K562 (cell line): ENCODE measurements around the gene HNF1B. TPM values are rescaled to one million over a fixed set of nuclear protein-coding genes. Genes with fewer than 3 reads are reported as not detected.

Experiments
- ATAC-seq: fragments of 200-7000 bp; cut with Tn5 transposase; 3 replicates; pipeline ENCODE4 v1.9.1; 2020; ENCODE audit warnings: moderate library complexity
- BruUV-seq: library from RNA; stranded (reverse); fragments of 400-500 nt; replicated peaks from 2 replicates; lab custom pipeline; 2021; lab: Mats Ljungman, UMichigan
- CTCF ChIA-PET: fragments of 300-600 bp; formaldehyde crosslinking; extraction: SDS; loops from one replicate; lab custom pipeline; 2021; ENCODE audit warnings: low intra/inter-chr PET ratio; lab: Yijun Ruan, JAX
- POLR2A ChIA-PET: fragments of 300-600, 350-650 bp; sonication (Branson Sonifier 250); formaldehyde crosslinking; extraction: SDS; loops from one replicate; lab custom pipeline; 2021; ENCODE audit warnings: antibody characterized with exemption, inconsistent platforms; lab: Yijun Ruan, JAX
- DNase-seq, 4 experiments: peaks; one replicate each; pipeline versions ENCODE4 v3.0.0 to v3.0.0-alpha.2; 2011 to 2018; ENCODE audit warnings: low spot score in 3 of 4, mixed read lengths in 3 of 4; ENCODE audit errors: extremely low read depth in 1 of 4
- FAIRE-seq: peaks from 2 replicates; lab custom pipeline; 2011; peaks lifted over from hg19 to GRCh38; lab: Jason Lieb, UNC
- H2AFZ ChIP-seq: 2 replicates; pipeline ENCODE4 v1.6.0; 2011; ENCODE audit warnings: low read depth, low read length, control low read depth, inconsistent platforms
- H3K27ac ChIP-seq: fragments of 200-600 bp; 3 replicates; pipeline ENCODE4 v1.8.0; 2011; ENCODE audit warnings: low read depth, mild to moderate bottlenecking, control low read depth, inconsistent platforms, low read length, moderate library complexity, mixed read lengths; ENCODE audit errors: extremely low read depth
- H3K27me3 ChIP-seq, 2 experiments: fragments of 300-600 bp in 1 of 2; 2 replicates in 1 of 2; 3 replicates in 1 of 2; pipeline versions ENCODE4 v1.6.0 to v1.8.0; 2011; ENCODE audit warnings: inconsistent platforms in 2 of 2, low read length in 2 of 2, mild to moderate bottlenecking in 1 of 2, mixed read lengths in 1 of 2, moderate library complexity in 1 of 2; ENCODE audit not compliant: control insufficient read depth in 2 of 2, insufficient read depth in 2 of 2
- H3K36me3 ChIP-seq: fragments of 300-600 bp; 3 replicates; pipeline ENCODE4 v1.8.0; 2011; ENCODE audit warnings: mild to moderate bottlenecking, low read length, inconsistent platforms; ENCODE audit not compliant: control insufficient read depth, insufficient read depth
- H3K4me1 ChIP-seq, 2 experiments: fragments of 200-600 bp in 1 of 2; replicated peaks in 1 of 2; 2 replicates in 1 of 2; 3 replicates in 1 of 2; pipeline versions ENCODE4 v1.5.1 to v1.8.0; 2011; ENCODE audit warnings: inconsistent platforms in 2 of 2, low read length in 2 of 2, mild to moderate bottlenecking in 1 of 2, mixed read lengths in 1 of 2, moderate library complexity in 1 of 2; ENCODE audit not compliant: control insufficient read depth in 2 of 2, insufficient read depth in 2 of 2
- H3K4me2 ChIP-seq: 2 replicates; pipeline ENCODE4 v1.6.1; 2011; ENCODE audit warnings: low read length, control low read depth, inconsistent platforms, mixed read lengths; ENCODE audit not compliant: insufficient read depth
- H3K4me3 ChIP-seq: fragments of 200-600 bp; sonication (generic), shearing (Covaris generic); 2 replicates; pipeline ENCODE4 v1.5.1; 2016; ENCODE audit warnings: control low read depth, inconsistent platforms
- H3K79me2 ChIP-seq: fragments of 200-600 bp; 3 replicates; pipeline ENCODE4 v1.8.0; 2011; ENCODE audit warnings: low read length, inconsistent platforms; ENCODE audit not compliant: control insufficient read depth, insufficient read depth
- H3K9ac ChIP-seq, 2 experiments: 2 replicates each; pipeline versions ENCODE4 v1.6.0 to v1.6.1; 2011; ENCODE audit warnings: low read depth in 2 of 2, low read length in 2 of 2, control low read depth in 1 of 2, inconsistent platforms in 1 of 2, mild to moderate bottlenecking in 1 of 2, mixed read lengths in 1 of 2; ENCODE audit not compliant: insufficient read depth in 1 of 2
- H3K9me1 ChIP-seq: one replicate; pipeline ENCODE4 v1.6.0; 2011; ENCODE audit warnings: inconsistent platforms, mild to moderate bottlenecking, low read length, moderate library complexity; ENCODE audit not compliant: control insufficient read depth, insufficient read depth
- H3K9me3 ChIP-seq: replicated peaks from 2 replicates; pipeline ENCODE4 v1.5.1; 2011; ENCODE audit warnings: low read depth, low read length, inconsistent platforms; ENCODE audit not compliant: control insufficient read depth, insufficient read depth
- H4K20me1 ChIP-seq: replicated peaks from 2 replicates; pipeline ENCODE4 v1.6.1; 2011; ENCODE audit warnings: low read length, inconsistent platforms, mixed read lengths; ENCODE audit not compliant: control insufficient read depth, insufficient read depth
- BRF1 ChIP-seq: IDR thresholded peaks from 3 replicates; pipeline ENCODE4 v1.6.1; 2011; ENCODE audit warnings: borderline replicate concordance, mild to moderate bottlenecking; ENCODE audit not compliant: insufficient read length; ENCODE audit errors: extremely low read depth
- KLF1 ChIP-seq: fragments of 450-650 bp; IDR thresholded peaks from 2 replicates; pipeline ENCODE4 v1.6.1; 2016; ENCODE audit warnings: missing genetic modification characterization, missing compliant biosample characterization
- POU5F1 ChIP-seq: fragments of 150-350 bp; IDR thresholded peaks from 2 replicates; pipeline ENCODE4 v1.6.1; 2014; ENCODE audit warnings: borderline replicate concordance, low read length, low read depth, mild to moderate bottlenecking; ENCODE audit not compliant: partially characterized antibody
- ZBTB1 ChIP-seq: sonication (generic); formaldehyde crosslinking; IDR thresholded peaks from 2 replicates; pipeline ENCODE4 v1.8.1; 2023; ENCODE audit warnings: missing genetic modification reagents, low read depth, mild to moderate bottlenecking, borderline replicate concordance
- ZNF707 ChIP-seq: fragments of 250-450 bp; sonication (Bioruptor Pico); conservative IDR thresholded peaks from 2 replicates; pipeline ENCODE4 v1.8.0; 2022; ENCODE audit warnings: inconsistent platforms, mild to moderate bottlenecking, moderate library complexity
- WGBS: fragments of 100-300 bp; shearing (Covaris generic); methylation state at CpG from one replicate; pipeline ENCODE4 v1.1.6; 2016; ENCODE audit warnings: low coverage, mixed read lengths; ENCODE audit not compliant: insufficient coverage; ENCODE audit errors: missing lambda C conversion rate; 5-methylcytosine and 5-hydroxymethylcytosine counted together
- in situ Hi-C: fragments of 300-500 bp; cut with MboI; formaldehyde crosslinking; loops from 4 replicates; pipeline ENCODE4 v1.15.0; 2018; ENCODE audit warnings: inconsistent platforms, mixed read lengths
- intact Hi-C: fragments of 100-400 bp; cut with micrococcal nuclease; formaldehyde crosslinking; loops from 2 replicates; pipeline ENCODE4 v1.14.2; 2022
- polyA plus RNA-seq, 8 experiments: library from polyadenylated mRNA; depleted of rRNA in 4 of 8; stranded (reverse) in 5 of 8; unstranded in 3 of 8; fragments of >200 nt; fragmentation: Nextera tagmentation in 2 of 8; fragmentation: Illumina TruSeq in 1 of 8; extraction: Ambion mirVana in 2 of 8; extraction: Trizol in 1 of 8; gene quantifications; 2 replicates each; pipeline versions ENCODE4 v1.2.1 to v1.2.3, GENCODE V29; 2011 to 2014; ENCODE audit warnings: inconsistent platforms in 1 of 8, missing spikeins in 1 of 8
- total RNA-seq, 7 experiments: library from RNA; depleted of rRNA in 6 of 7; stranded (reverse); fragments of >200 nt in 6 of 7; fragmentation: Illumina TruSeq in 2 of 7; extraction: Trizol in 2 of 7; gene quantifications; 2 replicates each; pipeline versions ENCODE4 v1.2.1 to v1.2.3, GENCODE V29; 2011 to 2021; ENCODE audit warnings: low replicate concordance in 1 of 7
- TF ChIP-seq, protein P1 (sequence below): fragments of 200-800 bp; sonication (Bioruptor generic); IDR thresholded peaks from 2 replicates; pipeline ENCODE4 v1.6.1; 2016; ENCODE audit warnings: missing genetic modification characterization, missing compliant biosample characterization
- TF ChIP-seq, protein P2 (sequence below): fragments of 250-450 bp; sonication (Bioruptor Pico); IDR thresholded peaks from 2 replicates; pipeline ENCODE4 v1.5.0; 2020; ENCODE audit warnings: mild to moderate bottlenecking

The HNF1B gene
- total and polyA plus RNA-seq, 9 of the 15 experiments (the other 6 are each of a cell fraction or from before 2014, with no cell fraction given), result not detected

DNA sequence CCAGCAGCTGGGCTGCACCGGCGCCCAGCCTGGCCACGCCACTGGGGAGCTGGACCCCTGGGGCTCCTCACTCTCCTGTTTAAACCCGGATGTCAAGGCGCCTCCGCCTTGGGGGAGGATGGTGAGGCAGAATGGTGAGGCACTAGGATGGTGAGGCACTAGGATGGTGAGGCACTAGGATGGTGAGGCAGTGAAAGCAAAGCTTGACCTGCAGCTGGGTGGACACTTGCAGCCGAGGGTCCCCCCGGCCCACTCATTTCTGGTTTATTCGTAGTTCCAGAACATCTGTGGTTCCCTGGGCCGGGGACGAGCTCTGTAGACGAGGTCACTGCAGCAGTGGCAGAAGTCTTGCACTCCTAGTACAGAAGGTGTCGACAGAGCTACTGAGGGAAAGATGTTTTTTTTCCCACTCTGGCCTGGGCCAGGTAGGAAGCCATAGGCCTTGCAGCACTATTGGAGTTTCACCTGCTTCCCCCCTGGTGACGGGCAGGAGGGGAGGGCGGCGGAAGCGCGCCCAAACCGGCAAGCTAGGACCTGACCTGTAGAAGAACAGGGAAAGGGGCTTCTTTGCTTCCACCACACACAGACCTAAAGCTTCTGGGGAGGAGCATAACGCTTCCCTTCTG lies 1.1 kb upstream of the HNF1B start:
- ATAC-seq (no peak), FAIRE-seq (no peak), DNase-seq (no peak)
- ChIA-PET CTCF (no interaction called here), POLR2A (interaction anchor here (0.6 to 1.3 kb wide), 6 partner anchors 9 to 685 kb away, joined by 3 to 5 read pairs (median 3); no protein-coding TSS in a partner anchor)
- peaks cover 53 to 58% of the 10 kb centered on the region in 2 experiments for H3K27me3 ChIP-seq
- H3K36me3 ChIP-seq, result no peaks in the 10 kb centered on the region
- H3K79me2 ChIP-seq, result no peaks in the 10 kb centered on the region
- no TSS peak for BruUV-seq
- peaks cover 0 to 36% of the 10 kb centered on the region in 2 experiments; a peak in 2 of 5 replicates for H3K4me1 ChIP-seq
- H3K9me3 ChIP-seq, result no peaks in the 10 kb centered on the region
- no peak overlapping the region for H3K27ac ChIP-seq
- H3K4me3 ChIP-seq, result no peak overlapping the region
- WGBS, result under 1% methylated on average over 20 of the region's 20 CpGs
- TF ChIP-seq ZNF707 (no peak), ZBTB1 (CRISPR knock-in tag) (no peak), POU5F1 (no peak), BRF1 (no peak), KLF1 (tag) (no peak)
- TF ChIP-seq, protein P1, sequence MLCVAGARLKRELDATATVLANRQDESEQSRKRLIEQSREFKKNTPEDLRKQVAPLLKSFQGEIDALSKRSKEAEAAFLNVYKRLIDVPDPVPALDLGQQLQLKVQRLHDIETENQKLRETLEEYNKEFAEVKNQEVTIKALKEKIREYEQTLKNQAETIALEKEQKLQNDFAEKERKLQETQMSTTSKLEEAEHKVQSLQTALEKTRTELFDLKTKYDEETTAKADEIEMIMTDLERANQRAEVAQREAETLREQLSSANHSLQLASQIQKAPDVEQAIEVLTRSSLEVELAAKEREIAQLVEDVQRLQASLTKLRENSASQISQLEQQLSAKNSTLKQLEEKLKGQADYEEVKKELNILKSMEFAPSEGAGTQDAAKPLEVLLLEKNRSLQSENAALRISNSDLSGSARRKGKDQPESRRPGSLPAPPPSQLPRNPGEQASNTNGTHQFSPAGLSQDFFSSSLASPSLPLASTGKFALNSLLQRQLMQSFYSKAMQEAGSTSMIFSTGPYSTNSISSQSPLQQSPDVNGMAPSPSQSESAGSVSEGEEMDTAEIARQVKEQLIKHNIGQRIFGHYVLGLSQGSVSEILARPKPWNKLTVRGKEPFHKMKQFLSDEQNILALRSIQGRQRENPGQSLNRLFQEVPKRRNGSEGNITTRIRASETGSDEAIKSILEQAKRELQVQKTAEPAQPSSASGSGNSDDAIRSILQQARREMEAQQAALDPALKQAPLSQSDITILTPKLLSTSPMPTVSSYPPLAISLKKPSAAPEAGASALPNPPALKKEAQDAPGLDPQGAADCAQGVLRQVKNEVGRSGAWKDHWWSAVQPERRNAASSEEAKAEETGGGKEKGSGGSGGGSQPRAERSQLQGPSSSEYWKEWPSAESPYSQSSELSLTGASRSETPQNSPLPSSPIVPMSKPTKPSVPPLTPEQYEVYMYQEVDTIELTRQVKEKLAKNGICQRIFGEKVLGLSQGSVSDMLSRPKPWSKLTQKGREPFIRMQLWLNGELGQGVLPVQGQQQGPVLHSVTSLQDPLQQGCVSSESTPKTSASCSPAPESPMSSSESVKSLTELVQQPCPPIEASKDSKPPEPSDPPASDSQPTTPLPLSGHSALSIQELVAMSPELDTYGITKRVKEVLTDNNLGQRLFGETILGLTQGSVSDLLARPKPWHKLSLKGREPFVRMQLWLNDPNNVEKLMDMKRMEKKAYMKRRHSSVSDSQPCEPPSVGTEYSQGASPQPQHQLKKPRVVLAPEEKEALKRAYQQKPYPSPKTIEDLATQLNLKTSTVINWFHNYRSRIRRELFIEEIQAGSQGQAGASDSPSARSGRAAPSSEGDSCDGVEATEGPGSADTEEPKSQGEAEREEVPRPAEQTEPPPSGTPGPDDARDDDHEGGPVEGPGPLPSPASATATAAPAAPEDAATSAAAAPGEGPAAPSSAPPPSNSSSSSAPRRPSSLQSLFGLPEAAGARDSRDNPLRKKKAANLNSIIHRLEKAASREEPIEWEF, result no peak
- TF ChIP-seq, protein P2, sequence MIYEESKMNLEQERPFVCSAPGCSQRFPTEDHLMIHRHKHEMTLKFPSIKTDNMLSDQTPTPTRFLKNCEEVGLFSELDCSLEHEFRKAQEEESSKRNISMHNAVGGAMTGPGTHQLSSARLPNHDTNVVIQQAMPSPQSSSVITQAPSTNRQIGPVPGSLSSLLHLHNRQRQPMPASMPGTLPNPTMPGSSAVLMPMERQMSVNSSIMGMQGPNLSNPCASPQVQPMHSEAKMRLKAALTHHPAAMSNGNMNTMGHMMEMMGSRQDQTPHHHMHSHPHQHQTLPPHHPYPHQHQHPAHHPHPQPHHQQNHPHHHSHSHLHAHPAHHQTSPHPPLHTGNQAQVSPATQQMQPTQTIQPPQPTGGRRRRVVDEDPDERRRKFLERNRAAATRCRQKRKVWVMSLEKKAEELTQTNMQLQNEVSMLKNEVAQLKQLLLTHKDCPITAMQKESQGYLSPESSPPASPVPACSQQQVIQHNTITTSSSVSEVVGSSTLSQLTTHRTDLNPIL, result no peak
- H3K4me2 ChIP-seq, result no peak overlapping the region
- H3K9me1 ChIP-seq, result no peaks in the 10 kb centered on the region
- in situ Hi-C loops (no loop called here), intact Hi-C loops (no loop called here)
- no peak overlapping the region for H3K9ac ChIP-seq
- no peaks in the 10 kb centered on the region for H4K20me1 ChIP-seq
- no peak overlapping the region for H2AFZ ChIP-seq
